Activated CD8-positive, alpha-beta memory T cell treated with anti-CD3 and anti-CD28 coated beads for 1 hour (primary cell): Measurements from ENCODE around the gene SLC25A23.
"Not testable (repeated sequence)": the region's sequence is repeated elsewhere in the genome, so short reads cannot be mapped to it uniquely, and the experiment has no call there.

Experiments used
- DNase-seq, 2 donors: peaks; one replicate each; pipeline ENCODE4 v3.0.0-alpha.2; 2020; ENCODE audit warnings: low read depth in 1 of 2; ENCODE audit errors: extremely low read depth in 1 of 2

Gene SLC25A23

GRCh38 chr19:6457958-6458694 is 1.5 kb downstream of the SLC25A23 start:
- DNase-seq = no peak

GRCh38 chr19:6455924-6456323 is 3.7 kb downstream of the SLC25A23 start:
- no peak for DNase-seq

- no peak for DNase-seq
These were observed 5.5 kb downstream of the SLC25A23 start for GRCh38 chr19:6453951-6454565.

- DNase-seq = no peak
These were observed 6.7 kb downstream of the SLC25A23 start for GRCh38 chr19:6452899-6453298.

- DNase-seq = no peak
These were observed 7.4 kb downstream of the SLC25A23 start for GRCh38 chr19:6452223-6452614.

GRCh38 chr19:6451583-6452222 is 7.9 kb downstream of the SLC25A23 start:
- DNase-seq = no peak

- no peak for DNase-seq
These were observed 9.4 kb downstream of the SLC25A23 start for GRCh38 chr19:6450166-6450565.

GRCh38 chr19:6448045-6448444 is 11.5 kb downstream of the SLC25A23 start:
- DNase-seq = no peak

GRCh38 chr19:6446452-6446851 is 13.1 kb downstream of the SLC25A23 start:
- DNase-seq = no peak

- no peak for DNase-seq
These were observed 15.6 kb downstream of the SLC25A23 start for GRCh38 chr19:6443986-6444385.

GRCh38 chr19:6442087-6442688 is 17.4 kb downstream of the SLC25A23 start:
- no peak for DNase-seq

GRCh38 chr19:6440905-6441304 is 18.7 kb downstream of the SLC25A23 start:
- no peak for DNase-seq

GRCh38 chr19:6439743-6440142 is 19.8 kb downstream of the SLC25A23 start:
- no peak for DNase-seq

GRCh38 chr19:6433663-6434062 is 25.9 kb downstream of the SLC25A23 start, which contains the start of gene SLC25A41:
Gene SLC25A41 (minus strand): TSS chr19:6433763. CDS start chr19:6433693, 70 bp downstream.
- DNase-seq = no peak

GRCh38 chr19:6433165-6433564 is 26.4 kb downstream of the SLC25A23 start:
- DNase-seq = no peak

- DNase-seq = no peak
These were observed 27.7 kb downstream of the SLC25A23 start for GRCh38 chr19:6431891-6432290.

GRCh38 chr19:6429419-6430221 is 30.0 kb downstream of the SLC25A23 start:
- DNase-seq = no peak

GRCh38 chr19:6428692-6429418 is 30.7 kb downstream of the SLC25A23 start:
- DNase-seq = not testable (repeated sequence)

GRCh38 chr19:6427131-6427530 is 32.5 kb downstream of the SLC25A23 start:
- no peak for DNase-seq
